GM10248 (cell line): ENCODE measurements around the gene FAM199X.

Source experiments
- CTCF ChIA-PET: fragments of 300-600 bp; sonication (Branson Sonifier 250); formaldehyde crosslinking; extraction: SDS; loops from one replicate; lab custom pipeline; 2021; ENCODE audit warnings: antibody characterized with exemption; lab: Yijun Ruan, JAX
- POLR2A ChIA-PET: fragments of 350-650 bp; sonication (Branson Sonifier 250); formaldehyde crosslinking; extraction: SDS; loops from one replicate; lab custom pipeline; 2020; ENCODE audit warnings: antibody characterized with exemption; lab: Yijun Ruan, JAX
- DNase-seq: peaks from one replicate; pipeline ENCODE4 v3.0.0; 2012; ENCODE audit errors: extremely low spot score
- CTCF ChIP-seq: IDR thresholded peaks from 2 replicates; pipeline ENCODE4 v1.5.1; 2012; ENCODE audit warnings: mild to moderate bottlenecking, low read depth; ENCODE audit errors: extremely low read depth, missing control alignments, control extremely low read depth

The FAM199X gene

GRCh38 chrX:104156630-104157529, 9.4 kb upstream of the FAM199X start, which contains the start of gene SLC25A53:
Gene SLC25A53 (minus strand): TSS chrX:104157009. CDS start chrX:104105257, 51,752 bp downstream.
- DNase-seq, result peak; percentile 67
- CTCF ChIA-PET, result interaction anchor here (0.6 to 2.8 kb wide), 6 partner anchors 9 to 224 kb away, joined by 3 to 23 read pairs (median 4); partner anchors contain the start of genes FAM199X and ZCCHC18
- TF ChIP-seq CTCF, result no peak
- POLR2A ChIA-PET, result interaction anchor here (1.9 kb wide), 1 partner anchor 9 kb away, joined by 13 read pairs; the partner anchor contains the start of gene FAM199X

- CTCF ChIA-PET, result interaction anchor here (0.8 to 2.6 kb wide), 7 partner anchors 10 to 47 kb away, joined by 3 to 23 read pairs (median 3); partner anchors contain the start of gene SLC25A53
- DNase-seq, result no peak
- POLR2A ChIA-PET, result interaction anchor here (2.7 kb wide), 1 partner anchor 10 kb away, joined by 13 read pairs; the partner anchor contains the start of gene SLC25A53
- TF ChIP-seq CTCF, result no peak
Measured at GRCh38 chrX:104166735-104167436, 633 bp downstream of the FAM199X start.

GRCh38 chrX:104168127-104168526, 1.9 kb downstream of the FAM199X start:
- no peak for DNase-seq
- CTCF ChIA-PET, result no interaction called here
- POLR2A ChIA-PET, result no interaction called here
- TF ChIP-seq CTCF, result no peak

GRCh38 chrX:104172121-104172520, 5.9 kb downstream of the FAM199X start:
- ChIA-PET POLR2A (no interaction called here), CTCF (no interaction called here)
- DNase-seq, result no peak
- no peak for TF ChIP-seq CTCF

- ChIA-PET POLR2A (no interaction called here), CTCF (no interaction called here)
- no peak for TF ChIP-seq CTCF
Measured at GRCh38 chrX:104172788-104173187, 6.5 kb downstream of the FAM199X start.

GRCh38 chrX:104173841-104174240, 7.6 kb downstream of the FAM199X start:
- ChIA-PET POLR2A (no interaction called here), CTCF (interaction anchor here (1.0 to 1.2 kb wide), 2 partner anchors 8 to 21 kb away, joined by 3 to 6 read pairs; no protein-coding TSS in a partner anchor)
- DNase-seq, result no peak
- no peak for TF ChIP-seq CTCF

More at GRCh38 chrX:104172788-104173187, 6.5 kb downstream of the FAM199X start:
- no peak for DNase-seq
